Peyer's patch (tissue), 4 donors: ENCODE data around the gene SLC6A5. TPM values are rescaled to one million over a fixed set of nuclear protein-coding genes. Genes with fewer than 3 reads are reported as not detected.

Experiments
- DNase-seq, 3 donors: peaks; one replicate each; pipeline ENCODE4 v3.0.0-alpha.2; 2017 to 2019
- H3K27ac ChIP-seq, 4 donors: fragments of 200-600 bp; sonication (generic); one replicate each; pipeline ENCODE4 v1.5.1; 2016 to 2019
- H3K27me3 ChIP-seq, 2 donors: fragments of 200-600 bp; sonication (generic); one replicate each; pipeline ENCODE4 v1.5.1; 2019
- H3K36me3 ChIP-seq, 3 donors: fragments of 200-600 bp; sonication (generic); one replicate each; pipeline ENCODE4 v1.5.1; 2016 to 2019
- H3K4me1 ChIP-seq, 4 donors: fragments of 200-600 bp; sonication (generic); one replicate each; pipeline ENCODE4 v1.5.1; 2016 to 2019
- H3K4me3 ChIP-seq, 4 donors: fragments of 200-600 bp; sonication (generic); 1 replicate in 3 of 4; 2 replicates in 1 of 4; pipeline ENCODE4 v1.5.1; 2016 to 2019; ENCODE audit warnings: mild to moderate bottlenecking in 1 of 4
- H3K9me3 ChIP-seq, 4 donors: fragments of 200-600 bp; sonication (generic); one replicate each; pipeline ENCODE4 v1.5.1; 2016 to 2019; ENCODE audit warnings: mild to moderate bottlenecking in 1 of 4
- POLR2A ChIP-seq, 2 donors: fragments of 450-650 bp; IDR thresholded peaks; one replicate each; pipeline ENCODE4 v1.5.1; 2017; ENCODE audit warnings: antibody characterized with exemption in 2 of 2, mild to moderate bottlenecking in 2 of 2, moderate library complexity in 2 of 2
- total RNA-seq, 4 donors: library from RNA; depleted of rRNA; stranded (reverse); fragments of >200 nt; gene quantifications; one replicate each; pipeline ENCODE4 v1.1.0, GENCODE V29; 2016
- TF ChIP-seq, protein P1 (sequence below), 6 experiments: fragments of 450-650 bp in 4 of 6; fragments of 200-600 bp in 2 of 6; sonication (generic) in 1 of 6; IDR thresholded peaks; one replicate each; pipeline ENCODE4 v1.5.1; 2017 to 2019; ENCODE audit warnings: antibody characterized with exemption in 6 of 6, mild to moderate bottlenecking in 3 of 6, moderate library complexity in 1 of 6

The SLC6A5 gene
- total RNA-seq, 4 donors from 2014 or later = not detected

DNA sequence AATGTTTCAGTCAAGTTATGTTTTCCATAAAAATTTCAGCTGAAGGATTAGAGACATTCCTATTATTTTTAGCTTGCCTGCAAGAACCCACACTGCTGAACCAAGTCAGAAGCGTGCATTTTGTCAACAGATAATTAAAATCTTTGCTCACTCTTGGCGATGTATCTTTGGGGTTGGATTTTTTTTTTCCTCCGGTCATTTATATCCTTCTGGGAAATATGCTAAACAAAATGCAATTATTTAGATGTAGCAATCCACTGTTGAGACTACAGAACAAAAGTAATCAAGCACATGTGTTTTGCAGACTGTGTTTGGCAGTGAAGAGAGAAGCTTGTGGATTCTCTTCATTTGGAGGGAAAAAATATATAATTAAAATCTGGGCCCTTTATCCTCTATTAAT, 54.6 kb downstream of the SLC6A5 start:
- Histone ChIP-seq H3K27me3 (no peaks in the 10 kb centered on the region), H3K9me3 (no peaks in the 10 kb centered on the region), H3K27ac (no peak overlapping the region), H3K4me3 (no peak overlapping the region), H3K4me1 (no peaks in the 10 kb centered on the region), H3K36me3 (no peaks in the 10 kb centered on the region)
- DNase-seq = no peak
- TF ChIP-seq, protein P1, sequence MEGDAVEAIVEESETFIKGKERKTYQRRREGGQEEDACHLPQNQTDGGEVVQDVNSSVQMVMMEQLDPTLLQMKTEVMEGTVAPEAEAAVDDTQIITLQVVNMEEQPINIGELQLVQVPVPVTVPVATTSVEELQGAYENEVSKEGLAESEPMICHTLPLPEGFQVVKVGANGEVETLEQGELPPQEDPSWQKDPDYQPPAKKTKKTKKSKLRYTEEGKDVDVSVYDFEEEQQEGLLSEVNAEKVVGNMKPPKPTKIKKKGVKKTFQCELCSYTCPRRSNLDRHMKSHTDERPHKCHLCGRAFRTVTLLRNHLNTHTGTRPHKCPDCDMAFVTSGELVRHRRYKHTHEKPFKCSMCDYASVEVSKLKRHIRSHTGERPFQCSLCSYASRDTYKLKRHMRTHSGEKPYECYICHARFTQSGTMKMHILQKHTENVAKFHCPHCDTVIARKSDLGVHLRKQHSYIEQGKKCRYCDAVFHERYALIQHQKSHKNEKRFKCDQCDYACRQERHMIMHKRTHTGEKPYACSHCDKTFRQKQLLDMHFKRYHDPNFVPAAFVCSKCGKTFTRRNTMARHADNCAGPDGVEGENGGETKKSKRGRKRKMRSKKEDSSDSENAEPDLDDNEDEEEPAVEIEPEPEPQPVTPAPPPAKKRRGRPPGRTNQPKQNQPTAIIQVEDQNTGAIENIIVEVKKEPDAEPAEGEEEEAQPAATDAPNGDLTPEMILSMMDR (IDR thresholded peaks at IDR 0.05) = no peak
- no peak for TF ChIP-seq POLR2A (IDR thresholded peaks at IDR 0.05)

DNA sequence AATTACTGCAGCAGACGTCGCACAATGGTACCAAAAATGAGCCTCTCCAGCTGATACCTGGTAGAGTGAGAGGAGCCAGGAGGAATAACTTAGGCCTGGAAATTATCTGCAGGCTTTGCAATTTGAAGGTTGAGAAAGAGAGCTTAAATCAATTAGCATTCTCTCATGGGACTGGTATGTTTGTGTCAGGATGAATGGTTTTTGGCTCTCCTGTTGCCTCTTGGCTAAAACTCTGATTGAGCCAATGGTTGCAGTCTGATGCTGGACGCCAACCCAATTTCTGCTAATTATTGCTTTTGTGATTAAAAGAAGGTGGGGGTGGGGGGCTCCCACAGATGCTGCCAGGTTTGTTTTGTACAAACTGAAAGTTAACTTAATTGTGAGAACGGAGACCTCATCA, 57.5 kb downstream of the SLC6A5 start:
- H3K4me3 ChIP-seq = no peak overlapping the region
- no peaks in the 10 kb centered on the region for H3K36me3 ChIP-seq
- TF ChIP-seq, protein P1 (IDR thresholded peaks at IDR 0.05) = no peak
- TF ChIP-seq POLR2A (IDR thresholded peaks at IDR 0.05) = no peak
- no peaks in the 10 kb centered on the region for H3K27me3 ChIP-seq
- H3K4me1 ChIP-seq = no peaks in the 10 kb centered on the region
- no peak overlapping the region for H3K27ac ChIP-seq
- DNase-seq = no peak
- H3K9me3 ChIP-seq = no peaks in the 10 kb centered on the region

DNA sequence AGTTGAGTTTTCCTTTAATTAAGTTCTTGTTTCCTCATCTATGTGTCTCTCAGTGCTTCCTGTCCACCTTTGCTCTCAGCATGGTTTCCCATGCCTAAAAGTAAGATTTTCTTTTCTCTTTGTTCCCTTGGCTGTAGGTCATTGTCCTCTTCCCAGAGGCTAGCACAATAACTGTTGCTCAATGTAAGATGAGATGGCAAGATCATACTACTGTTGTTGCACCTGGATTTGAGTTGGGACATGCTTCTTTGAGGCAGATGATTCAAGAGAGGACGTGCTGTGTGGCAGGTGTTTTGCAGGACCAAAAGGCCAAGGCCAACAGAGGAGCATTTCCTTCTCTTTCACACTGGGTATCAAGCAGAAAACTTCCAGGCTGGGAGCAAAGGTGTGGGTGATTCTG, 58.7 kb downstream of the SLC6A5 start:
- Histone ChIP-seq H3K9me3 (no peaks in the 10 kb centered on the region), H3K4me3 (no peak overlapping the region), H3K4me1 (no peaks in the 10 kb centered on the region), H3K36me3 (no peaks in the 10 kb centered on the region), H3K27ac (no peak overlapping the region), H3K27me3 (no peaks in the 10 kb centered on the region)
- DNase-seq = no peak
- no peak for TF ChIP-seq POLR2A (IDR thresholded peaks at IDR 0.05)
- TF ChIP-seq, protein P1 (IDR thresholded peaks at IDR 0.05) = no peak

DNA sequence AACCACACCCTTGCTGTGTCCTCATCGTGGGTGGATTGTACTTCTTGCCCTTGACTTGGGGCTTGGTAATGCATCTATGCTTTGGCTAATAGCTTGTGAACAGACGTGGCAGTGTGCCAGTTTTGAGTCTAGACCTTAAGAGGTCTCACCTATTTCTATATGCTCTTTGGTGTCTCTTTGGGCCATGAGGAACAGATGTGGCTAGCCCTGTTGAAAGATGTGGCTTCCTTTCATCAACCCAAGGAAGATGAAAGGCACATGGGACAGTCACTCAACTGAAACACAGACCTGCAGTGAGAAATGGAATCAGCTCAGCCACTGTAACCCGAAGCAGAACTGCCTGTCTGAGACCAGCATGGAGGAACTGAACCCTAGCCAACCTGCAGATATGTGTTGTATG, 62.0 kb downstream of the SLC6A5 start:
- Histone ChIP-seq H3K27ac (no peak overlapping the region), H3K9me3 (no peaks in the 10 kb centered on the region), H3K27me3 (no peaks in the 10 kb centered on the region), H3K4me3 (no peak overlapping the region), H3K36me3 (no peaks in the 10 kb centered on the region), H3K4me1 (no peaks in the 10 kb centered on the region)
- TF ChIP-seq, protein P1 (IDR thresholded peaks at IDR 0.05) = no peak
- no peak for TF ChIP-seq POLR2A (IDR thresholded peaks at IDR 0.05)
- DNase-seq = no peak

DNA sequence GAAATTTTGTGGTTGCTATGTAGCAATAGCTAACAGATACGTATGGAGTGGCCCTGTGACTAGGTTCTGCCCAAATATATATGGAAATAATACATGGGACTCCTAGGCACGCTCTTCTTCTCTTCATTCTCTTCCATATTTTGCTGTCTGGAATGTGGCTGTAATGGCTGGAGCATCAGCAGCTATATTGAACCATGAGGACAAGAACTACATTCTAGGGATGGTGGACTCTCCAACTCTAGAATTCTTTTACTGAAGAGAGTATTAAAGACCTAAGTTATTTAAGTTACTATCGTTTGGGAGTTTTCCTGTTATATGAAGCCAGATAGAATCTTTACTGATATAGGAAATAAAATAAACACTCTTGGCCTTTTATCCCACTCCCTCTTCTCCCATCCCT, 62.4 kb downstream of the SLC6A5 start:
- Histone ChIP-seq H3K36me3 (no peaks in the 10 kb centered on the region), H3K9me3 (no peaks in the 10 kb centered on the region), H3K4me1 (no peaks in the 10 kb centered on the region), H3K4me3 (no peak overlapping the region), H3K27ac (no peak overlapping the region), H3K27me3 (no peaks in the 10 kb centered on the region)
- TF ChIP-seq, protein P1 (IDR thresholded peaks at IDR 0.05) = no peak
- TF ChIP-seq POLR2A (IDR thresholded peaks at IDR 0.05) = no peak
- no peak for DNase-seq
